Measurements from ENCODE around the gene SUGP2.

SUGP2 gene

GRCh38 chr19:18996796-18997394 is 36.4 kb downstream of the SUGP2 start:
- H3K4me3 ChIP-seq (ENCODE audit: low read depth, low read length) = no peak overlapping the region
- no peak for DNase-seq (ENCODE audit: low read depth)

- H3K4me3 ChIP-seq (ENCODE audit: low read depth, low read length) = no peak overlapping the region
- DNase-seq (ENCODE audit: low read depth) = no peak
Measured at GRCh38 chr19:18996351-18996750, 37.0 kb downstream of the SUGP2 start.

- peak; percentile 42 for DNase-seq (ENCODE audit: low read depth)
- H3K4me3 ChIP-seq (ENCODE audit: low read depth, low read length) = no peak overlapping the region
Measured at GRCh38 chr19:18995804-18996241, 37.5 kb downstream of the SUGP2 start.

- H3K4me3 ChIP-seq (ENCODE audit: low read depth, low read length) = no peak overlapping the region
- DNase-seq (ENCODE audit: low read depth) = no peak
Measured at GRCh38 chr19:18993115-18993514, 40.2 kb downstream of the SUGP2 start.

- no peak for DNase-seq (ENCODE audit: low read depth)
- H3K4me3 ChIP-seq (ENCODE audit: low read depth, low read length) = no peak overlapping the region
Measured at GRCh38 chr19:18992696-18993095, 40.6 kb downstream of the SUGP2 start.

GRCh38 chr19:18991468-18991867 is 41.8 kb downstream of the SUGP2 start:
- DNase-seq (ENCODE audit: low read depth) = no peak
- H3K4me3 ChIP-seq (ENCODE audit: low read depth, low read length) = no peak overlapping the region

GRCh38 chr19:18991006-18991405 is 42.3 kb downstream of the SUGP2 start:
- no peak overlapping the region for H3K4me3 ChIP-seq (ENCODE audit: low read depth, low read length)

GRCh38 chr19:18990128-18990708 is 43.1 kb downstream of the SUGP2 start:
- H3K4me3 ChIP-seq (ENCODE audit: low read depth, low read length) = no peak overlapping the region
- DNase-seq (ENCODE audit: low read depth) = no peak

More at GRCh38 chr19:18991006-18991405, 42.3 kb downstream of the SUGP2 start:
- DNase-seq (ENCODE audit: low read depth) = no peak

GRCh38 chr19:18989316-18989715 is 44.0 kb downstream of the SUGP2 start:
- no peak for DNase-seq (ENCODE audit: low read depth)
- H3K4me3 ChIP-seq (ENCODE audit: low read depth, low read length) = no peak overlapping the region

GRCh38 chr19:18987456-18987855 is 45.9 kb downstream of the SUGP2 start:
- H3K4me3 ChIP-seq (ENCODE audit: low read depth, low read length) = no peak overlapping the region
- DNase-seq (ENCODE audit: low read depth) = no peak

GRCh38 chr19:18985257-18985656 is 48.1 kb downstream of the SUGP2 start:
- DNase-seq (ENCODE audit: low read depth) = no peak
- no peak overlapping the region for H3K4me3 ChIP-seq (ENCODE audit: low read depth, low read length)

- no peak for DNase-seq (ENCODE audit: low read depth)
Measured at GRCh38 chr19:18984251-18984650, 49.1 kb downstream of the SUGP2 start.

GRCh38 chr19:18982669-18983068 is 50.6 kb downstream of the SUGP2 start:
- H3K4me3 ChIP-seq (ENCODE audit: low read depth, low read length) = no peak overlapping the region
- no peak for DNase-seq (ENCODE audit: low read depth)

More at GRCh38 chr19:18984251-18984650, 49.1 kb downstream of the SUGP2 start:
- H3K4me3 ChIP-seq (ENCODE audit: low read depth, low read length) = no peak overlapping the region

GRCh38 chr19:18980432-18981020 is 52.8 kb downstream of the SUGP2 start:
- no peak overlapping the region for H3K4me3 ChIP-seq (ENCODE audit: low read depth, low read length)
- DNase-seq (ENCODE audit: low read depth) = no peak

- H3K4me3 ChIP-seq (ENCODE audit: low read depth, low read length) = no peak overlapping the region
- DNase-seq (ENCODE audit: low read depth) = no peak
Measured at GRCh38 chr19:18978616-18979015, 54.7 kb downstream of the SUGP2 start.

- DNase-seq (ENCODE audit: low read depth) = no peak
Measured at GRCh38 chr19:18975869-18976268, 57.4 kb downstream of the SUGP2 start.

GRCh38 chr19:18975011-18975410 is 58.3 kb downstream of the SUGP2 start:
- DNase-seq (ENCODE audit: low read depth) = no peak
- H3K4me3 ChIP-seq (ENCODE audit: low read depth, low read length) = no peak overlapping the region

More at GRCh38 chr19:18975869-18976268, 57.4 kb downstream of the SUGP2 start:
- H3K4me3 ChIP-seq (ENCODE audit: low read depth, low read length) = no peak overlapping the region

GRCh38 chr19:18972851-18973250 is 60.5 kb downstream of the SUGP2 start:
- H3K4me3 ChIP-seq (ENCODE audit: low read depth, low read length) = no peak overlapping the region
- DNase-seq (ENCODE audit: low read depth) = no peak

- no peak overlapping the region for H3K4me3 ChIP-seq (ENCODE audit: low read depth, low read length)
- no peak for DNase-seq (ENCODE audit: low read depth)
Measured at GRCh38 chr19:18972301-18972811, 61.0 kb downstream of the SUGP2 start.

GRCh38 chr19:18969931-18970659 is 63.2 kb downstream of the SUGP2 start:
- H3K4me3 ChIP-seq (ENCODE audit: low read depth, low read length) = no peak overlapping the region
- no peak for DNase-seq (ENCODE audit: low read depth)

Data from skeletal muscle cell (primary cell).